ENCODE measurements around the gene ANKRD44.

The ANKRD44 gene

GRCh38 chr2:197307933-197308521, 2.6 kb downstream of the ANKRD44 start:
- Histone ChIP-seq H3K4me1 (ENCODE audit: insufficient read depth, insufficient read length) (peaks cover 3% of the 10 kb centered on the region), H3K9ac (ENCODE audit: insufficient read length, low read depth) (no peak overlapping the region), H3K4me3 (ENCODE audit: insufficient read length, low read depth) (no peak overlapping the region), H3K27me3 (ENCODE audit: insufficient read depth, insufficient read length) (peaks cover 46% of the 10 kb centered on the region), H3K36me3 (ENCODE audit: insufficient read depth, insufficient read length, low read length) (no peaks in the 10 kb centered on the region), H3K9me3 (ENCODE audit: insufficient read depth, low read length) (no peaks in the 10 kb centered on the region)
- no peak for TF ChIP-seq ZNF274 (IDR thresholded peaks at IDR 0.05; ENCODE audit: low read depth, low read length)
- TF ChIP-seq YY1 (IDR thresholded peaks at IDR 0.05; ENCODE audit: insufficient read depth, insufficient read length): no peak
- no peak for TF ChIP-seq SUZ12 (IDR thresholded peaks at IDR 0.05; ENCODE audit: extremely low read depth, insufficient read depth, insufficient read length)
- no peak for DNase-seq (ENCODE audit: low read depth, low spot score)

DNA sequence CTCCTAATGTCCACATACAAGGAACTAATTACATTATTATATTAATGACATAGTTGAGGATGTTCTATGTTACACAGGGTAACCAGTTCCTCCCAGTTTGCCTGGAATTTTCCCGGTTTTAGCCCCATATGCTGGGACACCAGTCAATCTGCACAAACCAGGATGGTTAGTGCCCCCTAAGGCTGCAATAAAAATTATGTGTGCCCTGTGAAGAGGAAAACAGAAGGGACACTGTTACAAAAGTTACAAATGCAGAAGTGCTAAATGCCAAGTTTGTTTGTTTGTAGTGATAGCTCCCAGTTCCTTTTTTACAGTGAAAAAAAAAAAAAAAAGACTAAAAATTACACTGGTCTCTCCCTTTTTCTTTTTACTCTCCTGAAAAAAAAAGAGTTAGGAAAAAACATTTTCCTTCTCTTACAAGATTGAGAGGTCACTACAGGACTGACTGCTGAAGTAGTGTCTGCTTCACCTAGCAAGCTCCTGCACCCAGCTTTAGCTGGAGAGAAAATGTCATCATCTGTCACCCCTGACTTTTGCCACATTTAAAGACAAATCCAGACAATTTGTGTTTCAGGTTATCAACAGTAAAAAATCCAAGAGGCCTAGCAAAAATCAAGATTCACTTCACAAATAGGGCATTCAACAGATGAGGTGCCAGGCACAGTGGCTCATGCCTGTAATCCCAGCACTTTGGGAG, 3.2 kb downstream of the ANKRD44 start:
- no peak for TF ChIP-seq YY1 (IDR thresholded peaks at IDR 0.05; ENCODE audit: insufficient read depth, insufficient read length)
- TF ChIP-seq SUZ12 (IDR thresholded peaks at IDR 0.05; ENCODE audit: extremely low read depth, insufficient read depth, insufficient read length): no peak
- no peak for TF ChIP-seq ZNF274 (IDR thresholded peaks at IDR 0.05; ENCODE audit: low read depth, low read length)
- Histone ChIP-seq H3K4me1 (ENCODE audit: insufficient read depth, insufficient read length) (peaks cover 3% of the 10 kb centered on the region), H3K4me3 (ENCODE audit: insufficient read length, low read depth) (no peak overlapping the region), H3K9me3 (ENCODE audit: insufficient read depth, low read length) (no peaks in the 10 kb centered on the region), H3K36me3 (ENCODE audit: insufficient read depth, insufficient read length, low read length) (no peaks in the 10 kb centered on the region), H3K27me3 (ENCODE audit: insufficient read depth, insufficient read length) (peaks cover 40% of the 10 kb centered on the region), H3K9ac (ENCODE audit: insufficient read length, low read depth) (no peak overlapping the region)
- DNase-seq (ENCODE audit: low read depth, low spot score): no peak

- TF ChIP-seq ZNF274 (IDR thresholded peaks at IDR 0.05; ENCODE audit: low read depth, low read length) (no peak), SUZ12 (IDR thresholded peaks at IDR 0.05; ENCODE audit: extremely low read depth, insufficient read depth, insufficient read length) (no peak), YY1 (IDR thresholded peaks at IDR 0.05; ENCODE audit: insufficient read depth, insufficient read length) (no peak)
- Histone ChIP-seq H3K4me3 (ENCODE audit: insufficient read length, low read depth) (no peak overlapping the region), H3K27me3 (ENCODE audit: insufficient read depth, insufficient read length) (peaks cover 32% of the 10 kb centered on the region), H3K9ac (ENCODE audit: insufficient read length, low read depth) (no peak overlapping the region), H3K36me3 (ENCODE audit: insufficient read depth, insufficient read length, low read length) (no peaks in the 10 kb centered on the region), H3K9me3 (ENCODE audit: insufficient read depth, low read length) (no peaks in the 10 kb centered on the region), H3K4me1 (ENCODE audit: insufficient read depth, insufficient read length) (peaks cover under 1% of the 10 kb centered on the region)
- DNase-seq (ENCODE audit: low read depth, low spot score): no peak
These were observed 3.9 kb downstream of the ANKRD44 start for GRCh38 chr2:197306696-197307040.

DNA sequence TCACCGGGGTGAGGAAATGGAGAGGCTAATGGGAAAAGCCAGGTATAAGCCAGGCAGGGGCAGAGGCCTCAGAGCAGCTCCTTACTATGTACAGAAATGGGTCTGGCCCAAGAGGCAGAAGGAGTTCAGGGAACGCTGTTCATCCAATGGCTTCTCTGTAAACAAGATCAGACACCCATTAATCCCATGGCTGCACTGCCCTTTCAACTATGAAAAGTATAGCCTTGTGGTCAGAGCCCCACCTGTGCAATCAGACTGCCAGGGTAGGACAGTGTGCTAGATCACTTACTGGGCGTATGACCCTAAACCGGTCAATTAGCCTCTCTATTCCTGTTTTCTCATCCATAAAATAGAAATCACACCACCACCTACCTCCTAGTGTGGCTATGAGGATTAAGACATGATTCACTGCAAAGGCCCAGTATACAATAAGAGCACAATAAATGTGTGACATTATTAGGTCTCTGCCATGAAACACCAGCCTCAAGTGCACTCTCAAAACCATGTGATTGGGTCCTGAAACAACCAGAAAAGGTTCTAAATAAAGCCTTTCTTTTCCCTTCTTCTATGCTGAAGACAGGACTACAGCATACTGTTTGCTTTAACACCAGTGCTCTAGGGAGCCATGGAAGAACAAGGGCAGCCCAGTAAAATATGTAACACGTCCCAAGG, 4.4 kb downstream of the ANKRD44 start:
- no peak overlapping the region for H3K9ac ChIP-seq (ENCODE audit: insufficient read length, low read depth)
- no peak overlapping the region for H3K4me3 ChIP-seq (ENCODE audit: insufficient read length, low read depth)
- DNase-seq (ENCODE audit: low read depth, low spot score): no peak
- no peaks in the 10 kb centered on the region for H3K9me3 ChIP-seq (ENCODE audit: insufficient read depth, low read length)
- H3K4me1 ChIP-seq (ENCODE audit: insufficient read depth, insufficient read length): no peaks in the 10 kb centered on the region
- TF ChIP-seq ZNF274 (IDR thresholded peaks at IDR 0.05; ENCODE audit: low read depth, low read length) (no peak), SUZ12 (IDR thresholded peaks at IDR 0.05; ENCODE audit: extremely low read depth, insufficient read depth, insufficient read length) (no peak), YY1 (IDR thresholded peaks at IDR 0.05; ENCODE audit: insufficient read depth, insufficient read length) (no peak)
- H3K27me3 ChIP-seq (ENCODE audit: insufficient read depth, insufficient read length): peaks cover 27% of the 10 kb centered on the region
- H3K36me3 ChIP-seq (ENCODE audit: insufficient read depth, insufficient read length, low read length): no peaks in the 10 kb centered on the region

DNA sequence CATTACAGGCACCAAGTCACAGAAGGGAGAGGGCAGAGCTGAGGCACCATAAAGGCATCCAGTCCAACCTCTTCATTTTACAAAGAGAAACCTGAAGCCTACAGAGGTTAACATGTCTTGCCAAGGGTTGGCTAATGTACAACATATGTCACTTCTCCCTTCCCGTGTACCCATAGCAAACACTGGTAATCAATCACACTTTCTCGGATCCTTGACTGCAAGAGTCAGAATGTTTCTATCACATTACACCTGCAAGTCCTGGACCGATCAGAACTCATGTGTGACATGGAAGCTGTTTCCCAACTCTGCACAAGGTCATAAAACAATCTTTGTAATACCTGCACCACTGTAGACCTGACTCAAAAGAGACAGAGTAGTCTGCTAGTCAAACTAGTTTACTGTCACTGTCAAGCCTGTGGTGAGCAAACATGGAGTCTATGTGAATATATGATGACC, 6.0 kb downstream of the ANKRD44 start:
- no peaks in the 10 kb centered on the region for H3K9me3 ChIP-seq (ENCODE audit: insufficient read depth, low read length)
- no peak overlapping the region for H3K9ac ChIP-seq (ENCODE audit: insufficient read length, low read depth)
- H3K36me3 ChIP-seq (ENCODE audit: insufficient read depth, insufficient read length, low read length): no peaks in the 10 kb centered on the region
- H3K4me3 ChIP-seq (ENCODE audit: insufficient read length, low read depth): no peak overlapping the region
- DNase-seq (ENCODE audit: low read depth, low spot score): no peak
- H3K4me1 ChIP-seq (ENCODE audit: insufficient read depth, insufficient read length): no peaks in the 10 kb centered on the region
- peaks cover 20% of the 10 kb centered on the region for H3K27me3 ChIP-seq (ENCODE audit: insufficient read depth, insufficient read length)
- TF ChIP-seq ZNF274 (IDR thresholded peaks at IDR 0.05; ENCODE audit: low read depth, low read length) (no peak), YY1 (IDR thresholded peaks at IDR 0.05; ENCODE audit: insufficient read depth, insufficient read length) (no peak), SUZ12 (IDR thresholded peaks at IDR 0.05; ENCODE audit: extremely low read depth, insufficient read depth, insufficient read length) (no peak)

DNA sequence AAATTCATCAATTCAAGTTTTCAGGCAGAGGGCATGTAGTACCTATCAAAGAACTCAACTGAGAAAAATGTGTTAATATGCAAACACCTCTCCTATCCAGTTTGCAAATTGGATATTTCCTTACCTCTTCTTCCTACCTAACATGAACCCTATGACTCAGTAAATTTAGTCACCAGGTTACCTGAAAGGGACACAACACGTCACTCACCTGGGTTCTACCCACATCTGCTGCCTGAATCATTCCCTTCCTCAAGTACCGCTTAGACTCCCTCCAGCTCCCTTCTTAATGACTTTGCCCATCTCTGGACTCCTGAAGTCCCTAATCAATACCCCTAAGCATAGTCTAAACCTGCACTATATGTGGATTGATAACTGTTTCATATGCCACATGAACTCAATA, 10.4 kb downstream of the ANKRD44 start:
- no peak overlapping the region for H3K4me3 ChIP-seq (ENCODE audit: insufficient read length, low read depth)
- no peak for TF ChIP-seq YY1 (IDR thresholded peaks at IDR 0.05; ENCODE audit: insufficient read depth, insufficient read length)
- no peak for TF ChIP-seq ZNF274 (IDR thresholded peaks at IDR 0.05; ENCODE audit: low read depth, low read length)
- TF ChIP-seq SUZ12 (IDR thresholded peaks at IDR 0.05; ENCODE audit: extremely low read depth, insufficient read depth, insufficient read length): no peak
- no peaks in the 10 kb centered on the region for H3K4me1 ChIP-seq (ENCODE audit: insufficient read depth, insufficient read length)
- H3K36me3 ChIP-seq (ENCODE audit: insufficient read depth, insufficient read length, low read length): no peaks in the 10 kb centered on the region
- no peaks in the 10 kb centered on the region for H3K9me3 ChIP-seq (ENCODE audit: insufficient read depth, low read length)
- H3K27me3 ChIP-seq (ENCODE audit: insufficient read depth, insufficient read length): no peaks in the 10 kb centered on the region
- no peak overlapping the region for H3K9ac ChIP-seq (ENCODE audit: insufficient read length, low read depth)
- no peak for DNase-seq (ENCODE audit: low read depth, low spot score)

- H3K27me3 ChIP-seq (ENCODE audit: insufficient read depth, insufficient read length): no peaks in the 10 kb centered on the region
- H3K4me3 ChIP-seq (ENCODE audit: insufficient read length, low read depth): no peak overlapping the region
- no peaks in the 10 kb centered on the region for H3K9me3 ChIP-seq (ENCODE audit: insufficient read depth, low read length)
- TF ChIP-seq SUZ12 (IDR thresholded peaks at IDR 0.05; ENCODE audit: extremely low read depth, insufficient read depth, insufficient read length): no peak
- no peak for TF ChIP-seq ZNF274 (IDR thresholded peaks at IDR 0.05; ENCODE audit: low read depth, low read length)
- TF ChIP-seq YY1 (IDR thresholded peaks at IDR 0.05; ENCODE audit: insufficient read depth, insufficient read length): no peak
- no peak for DNase-seq (ENCODE audit: low read depth, low spot score)
- H3K9ac ChIP-seq (ENCODE audit: insufficient read length, low read depth): no peak overlapping the region
- no peaks in the 10 kb centered on the region for H3K36me3 ChIP-seq (ENCODE audit: insufficient read depth, insufficient read length, low read length)
- H3K4me1 ChIP-seq (ENCODE audit: insufficient read depth, insufficient read length): no peaks in the 10 kb centered on the region
These were observed 12.0 kb downstream of the ANKRD44 start for GRCh38 chr2:197298609-197299008.
